HG03103 (cell line): Measurements from ENCODE around the gene FN3K.

Source experiments
- ATAC-seq: cut with Tn5 transposase; IDR thresholded peaks from one replicate; pipeline ENCODE4 v1.9.1; 2021; ENCODE audit warnings: low read depth; ENCODE audit not compliant: unreplicated experiment

Gene FN3K

DNA sequence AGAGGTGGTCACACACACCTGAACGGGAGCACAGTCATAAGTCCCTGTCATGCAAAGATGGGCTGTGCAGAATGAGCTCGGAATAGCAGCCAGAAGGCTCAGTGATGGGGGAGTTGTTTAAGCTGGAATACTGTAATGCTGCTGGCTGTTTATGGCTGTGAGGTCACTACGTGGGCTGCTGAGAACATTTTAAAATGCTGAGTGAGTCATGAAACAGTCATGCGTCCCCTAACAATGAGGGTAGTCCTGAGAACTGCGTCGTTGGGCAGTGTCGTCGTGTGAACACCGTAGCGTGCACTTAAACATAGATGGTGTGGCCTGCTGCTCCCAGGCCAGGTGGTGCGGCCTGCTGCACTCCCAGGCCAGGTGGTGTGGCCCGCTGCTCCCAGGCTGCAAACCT lies 56.1 kb downstream of the FN3K start:
- ATAC-seq, result no peak

DNA sequence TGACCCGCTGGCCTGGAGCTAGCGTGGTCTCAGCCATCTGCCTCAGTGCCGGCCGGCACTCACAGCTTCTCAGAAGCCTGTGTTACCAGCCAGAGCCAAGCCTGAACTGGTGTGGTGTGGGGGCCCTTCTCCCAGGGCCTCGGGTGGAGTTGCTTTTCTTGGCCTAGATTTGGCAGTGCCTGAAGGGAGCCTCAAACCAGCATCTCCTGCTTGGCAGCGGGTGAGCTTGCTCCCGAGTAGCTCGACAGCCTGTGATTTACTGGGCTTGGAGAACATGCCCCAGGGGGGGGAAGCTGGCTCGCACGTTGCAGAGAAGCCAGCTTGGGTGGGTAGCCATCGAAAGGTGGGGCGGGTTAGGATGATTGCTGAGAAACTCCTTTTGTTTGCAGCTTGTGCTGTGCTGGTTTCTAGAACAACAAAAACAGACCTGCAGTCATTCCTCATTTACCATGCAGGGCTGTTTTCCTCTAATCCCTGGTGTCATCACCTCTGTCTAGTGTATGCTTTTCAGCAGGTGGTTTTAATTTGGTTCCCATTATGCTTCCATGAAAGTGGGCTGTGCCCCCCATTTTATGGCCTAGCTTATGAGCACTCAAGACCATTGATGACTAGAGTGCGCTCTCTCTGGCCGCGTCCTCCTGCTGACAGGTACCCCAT lies 58.7 kb downstream of the FN3K start:
- ATAC-seq, result no peak

DNA sequence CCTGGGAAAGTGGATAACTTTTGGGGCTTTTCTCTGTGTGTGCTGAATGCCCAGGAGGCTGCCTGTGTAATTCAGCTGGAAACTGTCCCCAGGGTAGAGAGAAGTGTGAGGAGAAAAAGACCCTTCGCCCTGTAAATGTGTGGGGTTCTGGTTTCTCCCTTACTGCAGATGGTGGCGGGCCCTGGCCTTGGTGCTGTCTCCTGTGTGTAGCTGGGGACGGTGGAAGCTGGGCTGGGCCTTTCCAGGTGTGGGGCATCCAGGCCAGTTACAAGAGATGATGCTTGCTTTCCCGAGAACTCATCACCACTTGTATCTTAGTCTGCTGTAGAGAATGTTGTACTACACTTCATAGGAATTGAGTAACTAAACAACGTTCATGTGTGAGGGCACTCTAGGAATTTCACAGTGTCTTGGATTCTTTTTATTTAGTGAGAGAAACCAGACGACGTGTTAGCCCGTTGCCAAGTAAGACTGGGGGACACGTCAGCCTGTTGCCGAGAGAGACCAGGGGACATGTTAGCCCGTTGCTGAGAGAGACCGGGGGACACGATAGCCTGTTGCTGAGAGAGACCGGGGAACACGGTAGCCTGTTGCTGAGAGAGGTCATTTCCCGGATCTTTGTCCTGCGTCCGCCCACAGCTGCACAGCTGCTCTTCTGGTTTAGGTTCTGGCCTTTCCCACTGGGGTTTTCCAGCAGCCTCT lies 59.5 kb downstream of the FN3K start:
- ATAC-seq, result no peak

DNA sequence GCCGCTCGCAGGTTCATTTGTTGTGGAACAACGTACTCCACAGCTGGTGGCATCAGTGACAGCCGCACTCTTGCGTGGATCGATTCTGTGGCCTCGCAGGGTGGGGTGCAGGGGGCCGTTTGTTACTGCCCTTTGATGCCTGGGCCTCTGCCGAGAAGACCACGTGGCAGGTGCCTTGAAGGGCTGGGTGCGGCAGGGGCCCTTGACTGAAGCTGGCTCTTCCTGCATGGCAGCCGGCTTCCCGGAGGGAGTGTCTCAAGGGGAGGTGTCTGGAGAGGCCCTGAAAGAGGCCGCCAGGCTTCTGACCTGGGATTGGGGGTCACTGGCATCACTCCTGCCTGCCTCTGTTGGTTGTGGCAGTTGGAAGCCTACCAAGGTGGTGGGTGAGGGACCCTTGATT lies 60.2 kb downstream of the FN3K start:
- ATAC-seq, result no peak

DNA sequence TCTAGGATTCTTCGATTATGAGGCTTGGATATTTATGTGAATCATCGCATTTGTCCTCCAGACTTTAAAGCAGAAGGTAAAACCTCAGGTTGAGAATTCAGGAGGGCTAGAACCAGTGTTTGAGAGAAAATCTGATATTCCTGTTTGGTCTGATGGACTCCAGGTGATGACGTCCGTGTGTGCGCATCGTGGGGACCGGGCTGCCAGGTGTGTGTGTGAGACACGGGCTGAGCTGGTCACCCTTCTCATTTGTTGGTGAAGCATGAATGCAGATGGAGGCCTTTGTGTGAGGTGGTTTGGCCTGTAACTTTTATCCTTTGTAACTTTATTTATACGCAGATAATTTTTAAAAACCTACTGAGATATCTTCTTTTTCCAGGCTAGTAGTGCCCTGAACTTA lies 61.6 kb downstream of the FN3K start:
- no peak for ATAC-seq

DNA sequence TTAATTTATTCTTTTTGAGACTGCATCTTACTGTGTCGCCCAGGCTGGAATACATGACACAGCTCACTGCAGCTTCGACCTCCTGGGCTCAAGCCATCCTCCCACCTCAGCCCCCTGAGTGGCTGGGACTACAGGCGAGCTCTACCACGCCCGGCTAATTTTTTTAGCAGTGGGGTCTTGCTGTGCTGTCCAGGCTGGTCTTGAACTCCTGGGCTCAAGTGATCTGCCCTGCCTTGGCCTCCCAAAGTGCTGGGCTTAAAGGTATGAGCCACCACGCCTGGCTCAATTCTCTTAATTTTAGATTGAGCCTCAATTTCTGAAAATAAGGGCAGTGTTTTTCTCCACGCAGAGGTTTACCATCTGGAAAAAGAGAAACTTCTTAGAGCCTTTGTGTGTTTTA lies 63.3 kb downstream of the FN3K start:
- ATAC-seq, result no peak

DNA sequence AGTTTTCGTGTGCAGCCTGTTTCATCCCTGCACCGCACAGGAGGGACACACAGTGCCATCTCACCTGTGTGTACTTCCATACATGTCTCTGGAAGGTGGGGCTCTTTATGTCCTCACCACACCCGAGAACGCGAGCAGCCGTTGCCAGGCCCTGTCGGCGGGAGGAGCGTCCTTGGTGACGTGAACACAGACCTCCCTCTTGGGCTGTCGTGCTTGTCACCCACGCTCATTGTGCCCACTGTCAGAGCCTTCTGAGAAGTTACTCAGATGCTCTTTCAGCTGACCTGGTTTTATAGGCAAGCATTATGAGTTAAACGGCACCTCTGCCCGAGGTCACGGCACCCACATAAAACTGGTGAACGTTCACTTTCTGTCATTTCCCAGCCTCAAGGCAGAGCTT lies 64.2 kb downstream of the FN3K start:
- ATAC-seq, result no peak
